NOMO-1 treated with DMSO at 0.1 percent for 48 hours (cell line): ENCODE data around the gene MYRF.

Experiments used
- DNase-seq: peaks from one replicate; lab custom pipeline; 2025; ENCODE audit not compliant: unreplicated experiment; lab: John Stamatoyannopoulos, UW

The MYRF gene

DNA sequence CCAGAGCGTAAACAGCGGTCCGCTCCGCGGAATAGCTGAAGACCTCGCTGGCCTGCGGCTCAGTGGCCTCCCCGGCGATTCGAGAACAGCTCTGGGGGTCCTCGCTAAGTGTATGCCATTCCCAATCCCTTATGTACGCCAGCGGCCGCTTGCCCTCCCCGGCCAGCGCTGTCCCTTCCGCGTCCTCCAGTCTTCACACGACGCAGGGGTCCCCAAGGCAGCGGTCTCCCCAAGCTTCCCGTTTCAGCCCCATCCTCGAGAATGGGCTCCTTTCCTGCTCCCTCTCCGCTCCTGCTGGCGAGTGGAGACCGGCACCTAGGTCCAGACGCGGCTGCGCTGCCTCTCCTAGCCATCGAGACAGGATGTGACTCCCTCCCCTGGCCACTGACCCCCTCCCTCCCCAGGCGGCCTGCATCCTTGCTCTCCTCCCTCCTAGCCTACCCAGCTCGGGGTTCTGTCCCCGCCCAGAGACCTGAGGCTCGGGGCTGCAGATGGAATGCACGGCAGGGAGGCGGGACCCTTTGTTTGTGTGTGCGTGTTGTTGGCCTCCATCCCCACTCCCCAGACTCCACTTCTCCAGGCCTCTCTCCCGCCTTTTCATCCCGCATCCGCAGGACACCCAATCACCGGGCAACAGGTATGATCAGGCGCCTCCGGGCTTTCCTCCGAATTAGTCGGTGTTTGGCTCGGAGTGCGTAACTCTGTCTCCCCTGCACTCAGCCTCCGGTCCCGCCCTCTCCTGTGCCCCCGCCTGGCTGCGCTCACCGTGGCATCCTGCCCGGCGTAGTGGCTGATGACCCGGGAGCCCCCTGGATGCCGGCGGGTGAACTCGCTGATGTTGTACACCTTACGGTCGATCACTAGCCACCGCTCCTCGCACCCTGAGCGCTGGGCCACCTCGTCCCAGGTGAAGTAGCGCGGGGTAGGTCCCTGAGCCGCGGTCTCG is 63.6 kb downstream of the MYRF start:
- DNase-seq, result peak; percentile 38

DNA sequence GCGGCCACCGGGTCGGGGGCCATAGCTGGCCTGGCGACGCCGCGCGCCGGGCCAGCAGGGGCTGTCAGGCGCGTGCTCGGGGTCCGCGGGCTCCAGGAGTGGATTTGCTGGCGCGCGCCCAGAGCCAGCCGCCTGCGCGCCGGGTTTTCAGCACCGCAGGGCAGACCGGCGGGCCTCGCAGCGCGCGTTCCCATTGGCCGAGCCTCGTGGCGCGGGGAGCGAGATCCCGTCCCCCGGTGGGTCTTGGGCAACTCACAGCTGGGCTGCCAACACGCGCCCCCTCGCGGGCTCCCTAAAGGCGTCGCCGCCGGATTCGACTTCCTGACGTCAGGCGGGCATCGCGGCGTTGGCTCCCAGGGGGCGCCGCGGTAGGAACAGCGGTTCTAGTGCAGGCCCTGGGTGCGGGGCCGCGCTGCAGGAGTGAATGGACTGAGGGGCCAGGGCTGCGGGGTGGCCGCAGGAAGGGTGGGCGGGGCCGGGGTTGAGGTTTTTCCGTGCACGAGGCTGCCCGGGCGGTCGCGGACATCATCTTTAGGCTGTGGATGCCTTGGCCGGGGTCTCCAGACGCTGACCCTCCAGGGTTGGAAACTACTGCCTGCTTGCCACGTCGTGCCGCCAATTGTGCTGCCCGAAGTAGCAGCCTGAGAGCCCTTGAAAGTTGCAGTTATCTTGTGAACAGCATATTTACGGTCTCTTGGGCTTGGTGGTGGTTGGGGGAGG is 64.5 kb downstream of the MYRF start, which contains the start of gene FADS1:
Gene FADS1, minus strand, starts transcription at position 268 of the 720 bp plus-strand sequence. Its CDS starts 74 bp downstream, at position 194.
- DNase-seq, result peak; percentile 97

DNA sequence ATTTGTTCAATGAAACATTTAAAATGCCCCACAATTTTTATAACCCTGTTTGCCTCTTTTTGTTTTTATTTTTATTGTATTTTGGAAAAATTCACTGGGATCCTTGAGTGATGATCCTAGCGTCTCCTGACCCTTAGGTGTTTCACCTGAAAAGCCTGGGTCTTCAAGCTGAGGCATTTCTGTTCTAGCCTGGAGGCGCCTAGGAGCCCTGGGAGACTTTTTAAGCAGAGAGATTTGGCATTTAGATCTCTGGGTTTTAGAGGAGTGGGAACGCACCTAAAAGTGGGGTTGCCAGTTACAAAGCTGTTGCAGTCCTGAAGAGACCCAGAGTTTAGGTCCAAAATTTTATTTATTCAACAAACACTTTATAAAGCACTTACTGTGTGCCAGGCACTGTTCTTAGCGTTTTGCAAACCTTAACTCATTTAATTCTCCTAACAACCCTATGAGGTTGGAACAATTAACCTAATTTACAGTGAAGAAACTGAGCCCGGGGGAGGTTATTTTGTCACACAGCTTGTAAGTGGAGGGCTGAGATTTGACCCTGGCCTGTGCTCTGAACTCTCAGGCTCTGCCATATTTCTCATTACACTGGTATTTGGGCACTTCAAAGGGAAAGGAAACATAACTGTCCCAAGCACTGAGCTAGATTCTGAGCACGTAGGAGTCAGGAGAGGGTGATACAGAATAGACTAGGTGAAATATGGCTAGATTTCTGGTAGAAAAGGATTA is 65.2 kb downstream of the MYRF start:
- no peak for DNase-seq

- no peak for DNase-seq
Observed at GRCh38 chr11:61820174-61820573, 67.7 kb downstream of the MYRF start.

DNA sequence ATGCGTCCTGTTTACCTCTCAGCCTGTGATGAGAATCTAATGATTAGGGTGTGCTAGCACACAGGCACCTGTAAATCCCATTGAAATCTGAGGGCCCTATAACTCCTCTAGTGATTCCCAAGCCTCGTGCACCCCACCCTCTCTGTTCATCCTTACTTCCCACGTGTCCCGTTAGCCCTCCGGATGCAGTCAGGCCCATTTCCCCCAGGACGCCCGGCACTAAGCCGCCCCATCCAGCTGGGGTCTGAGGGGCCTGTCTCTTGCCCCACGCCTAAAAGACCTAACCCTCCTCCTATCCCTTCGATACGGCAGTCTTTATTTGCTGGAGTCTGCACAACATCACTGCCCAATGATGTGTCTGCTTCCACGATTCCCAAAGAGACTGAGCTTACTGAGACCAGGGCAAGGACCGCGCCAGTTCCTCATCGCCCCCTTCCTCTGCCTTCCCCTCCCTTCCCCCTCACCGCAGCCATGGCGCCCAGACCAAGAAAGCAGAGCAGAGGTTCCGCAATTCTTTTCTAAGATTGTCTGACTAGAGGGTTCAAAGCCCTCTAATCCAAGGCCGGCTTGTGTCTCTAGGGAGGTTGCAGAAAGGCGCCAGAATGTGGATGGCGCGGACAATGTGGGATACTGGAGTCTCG is 74.6 kb downstream of the MYRF start:
- DNase-seq, result peak; percentile 67

GRCh38 chr11:61827571-61828378 is 75.3 kb downstream of the MYRF start, which contains the start of gene FADS2:
Gene FADS2, plus strand, starts transcription at chr11:61828300. Its CDS starts 91 bp downstream, at chr11:61828391.
- DNase-seq, result peak; percentile 90

DNA sequence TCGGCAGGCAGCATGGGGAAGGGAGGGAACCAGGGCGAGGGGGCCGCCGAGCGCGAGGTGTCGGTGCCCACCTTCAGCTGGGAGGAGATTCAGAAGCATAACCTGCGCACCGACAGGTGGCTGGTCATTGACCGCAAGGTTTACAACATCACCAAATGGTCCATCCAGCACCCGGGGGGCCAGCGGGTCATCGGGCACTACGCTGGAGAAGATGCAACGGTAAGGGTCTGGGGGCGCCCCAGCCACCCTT is 75.9 kb downstream of the MYRF start:
- DNase-seq, result no peak

- DNase-seq, result peak; percentile 10
Observed at GRCh38 chr11:61828629-61829407, 76.4 kb downstream of the MYRF start.

DNA sequence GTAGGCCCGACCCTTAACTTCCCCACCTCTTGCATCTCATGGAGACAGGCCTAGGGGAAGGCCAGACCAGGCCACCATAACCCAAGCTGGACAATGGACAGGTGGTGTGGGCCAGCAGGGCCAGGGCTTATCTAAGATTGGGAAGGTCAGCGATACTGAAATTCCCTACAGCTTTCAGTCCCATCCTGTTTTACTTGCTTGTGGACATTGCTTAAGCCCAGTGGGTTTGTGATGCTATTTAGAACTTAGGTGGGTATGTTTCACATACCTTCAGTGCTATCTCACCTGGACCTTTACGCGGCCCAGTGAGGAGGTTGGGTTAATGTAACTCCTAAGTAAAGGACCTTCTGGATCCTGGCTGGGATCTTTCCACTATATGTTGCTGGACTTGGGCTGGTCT is 77.4 kb downstream of the MYRF start:
- DNase-seq, result no peak

DNA sequence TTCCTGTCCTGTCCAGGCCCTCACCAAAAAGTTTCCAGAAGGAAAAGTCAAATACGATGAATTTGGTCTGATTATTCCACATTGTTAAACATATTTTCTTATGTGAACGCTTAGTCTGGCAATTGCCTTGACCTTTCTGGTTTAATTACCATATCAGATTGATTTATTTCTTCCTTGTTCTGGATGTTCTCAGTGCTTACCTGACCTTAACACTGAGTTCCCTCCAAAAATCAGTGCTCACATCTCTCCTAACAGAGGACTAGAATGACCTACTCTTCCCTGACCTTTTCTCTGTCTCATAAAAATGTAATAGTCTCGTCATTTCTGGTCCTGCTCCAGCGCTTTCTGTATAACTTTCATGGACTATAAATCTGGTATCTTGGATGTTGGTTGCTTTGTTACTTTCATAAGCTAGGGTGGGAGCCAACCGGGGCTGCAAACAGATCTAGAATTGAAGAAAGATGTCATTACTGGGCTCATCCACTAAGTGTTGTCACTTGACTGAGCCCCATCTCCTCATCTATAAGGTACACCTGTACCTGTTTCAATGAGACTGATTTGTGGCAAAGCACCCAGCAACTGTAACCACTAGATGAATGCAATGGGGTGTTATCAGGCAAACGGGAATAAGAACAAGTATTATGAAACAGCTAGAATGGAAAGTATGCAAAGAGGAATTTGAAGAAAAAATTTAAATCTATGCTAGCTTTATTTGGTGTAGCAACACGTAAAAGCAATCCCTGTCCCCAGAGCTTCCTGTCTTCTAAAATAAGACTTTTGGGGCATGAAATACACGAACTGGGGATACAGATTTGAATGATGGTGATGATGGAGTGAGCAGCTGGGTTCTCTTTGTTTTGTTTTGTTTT is 78.0 kb downstream of the MYRF start:
- DNase-seq, result no peak

- no peak for DNase-seq
Observed at GRCh38 chr11:61832207-61832606, 79.8 kb downstream of the MYRF start.

GRCh38 chr11:61832754-61833153 is 80.3 kb downstream of the MYRF start:
- DNase-seq, result no peak

- no peak for DNase-seq
Observed at GRCh38 chr11:61833471-61833870, 81.0 kb downstream of the MYRF start.

DNA sequence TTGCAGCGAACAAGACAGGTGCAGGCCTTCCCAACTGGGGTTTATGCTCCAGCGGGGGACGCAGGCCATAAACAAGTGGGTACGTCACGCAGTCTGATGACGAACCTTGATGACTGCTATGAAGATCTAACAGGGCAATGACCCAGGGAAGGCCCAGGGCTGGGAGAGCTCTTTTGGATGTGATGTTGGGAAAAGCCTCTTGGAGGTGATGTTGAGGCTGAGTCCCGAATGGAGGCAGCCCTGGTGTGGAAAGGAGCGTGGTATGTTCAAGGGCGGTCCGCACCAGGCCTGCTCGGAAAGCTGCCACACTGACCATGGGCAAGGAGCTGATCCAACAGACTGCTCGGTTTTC is 81.5 kb downstream of the MYRF start:
- DNase-seq, result no peak

DNA sequence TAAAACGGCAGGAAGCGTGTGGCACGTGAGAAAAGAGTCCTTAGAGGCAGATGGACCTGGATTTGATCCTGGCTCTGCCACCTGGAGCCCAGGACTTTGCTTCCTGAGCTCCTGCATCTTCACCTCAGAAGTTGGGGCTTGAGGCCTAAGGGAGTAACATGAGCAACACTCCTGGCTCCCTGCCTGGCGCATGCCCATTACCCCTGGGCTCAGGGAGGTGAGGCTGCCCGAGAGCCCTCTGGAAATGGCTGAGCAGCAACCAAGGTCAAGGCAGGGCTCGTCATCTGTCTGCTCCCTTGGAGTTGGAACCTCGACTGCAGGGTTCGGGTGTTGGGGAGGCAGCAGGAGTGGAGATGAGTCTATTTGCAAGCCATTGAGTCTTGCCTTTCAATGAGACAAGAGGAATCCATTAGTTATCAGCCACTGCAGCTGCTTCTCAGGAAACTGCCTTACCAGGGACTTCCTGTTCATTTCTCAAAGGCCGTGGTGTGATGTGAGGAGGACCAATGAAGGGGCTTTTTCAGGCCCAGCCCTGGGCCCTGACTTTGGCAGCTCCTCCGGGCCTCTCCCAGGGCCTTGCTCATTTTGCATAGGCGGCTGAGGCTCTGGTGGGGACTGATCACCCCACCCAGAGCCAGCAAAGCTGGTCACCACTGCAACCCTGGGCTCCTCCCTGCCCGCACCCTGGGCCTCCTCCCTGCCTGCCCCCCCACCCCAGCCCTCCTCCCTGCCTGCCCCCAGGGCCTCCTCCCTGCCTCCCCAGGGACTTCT is 82.0 kb downstream of the MYRF start:
- peak; percentile 89 for DNase-seq

- no peak for DNase-seq
Observed at GRCh38 chr11:61836193-61836592, 83.8 kb downstream of the MYRF start.

GRCh38 chr11:61837411-61838005 is 85.1 kb downstream of the MYRF start:
- DNase-seq, result no peak
